ENCODE data around the gene PPP1R14C.

The PPP1R14C gene

GRCh38 chr6:150194195-150194594 lies 51.4 kb downstream of the PPP1R14C start:
- DNase-seq (ENCODE audit: low read depth, low spot score): no peak

- DNase-seq (ENCODE audit: low read depth, low spot score): no peak
Observed at GRCh38 chr6:150195996-150196417, 53.2 kb downstream of the PPP1R14C start.

- DNase-seq (ENCODE audit: low read depth, low spot score): no peak
Observed at GRCh38 chr6:150196942-150197745, 54.3 kb downstream of the PPP1R14C start.

- DNase-seq (ENCODE audit: low read depth, low spot score): no peak
Observed at GRCh38 chr6:150198532-150198931, 55.7 kb downstream of the PPP1R14C start.

- no peak for DNase-seq (ENCODE audit: low read depth, low spot score)
Observed at GRCh38 chr6:150199241-150199640, 56.4 kb downstream of the PPP1R14C start.

GRCh38 chr6:150200428-150201100 lies 57.7 kb downstream of the PPP1R14C start:
- no peak for DNase-seq (ENCODE audit: low read depth, low spot score)

- no peak for DNase-seq (ENCODE audit: low read depth, low spot score)
Observed at GRCh38 chr6:150201285-150201684, 58.4 kb downstream of the PPP1R14C start.

GRCh38 chr6:150201772-150202329 lies 59.0 kb downstream of the PPP1R14C start:
- no peak for DNase-seq (ENCODE audit: low read depth, low spot score)

- DNase-seq (ENCODE audit: low read depth, low spot score): no peak
Observed at GRCh38 chr6:150202404-150202803, 59.6 kb downstream of the PPP1R14C start.

GRCh38 chr6:150202934-150203333 lies 60.1 kb downstream of the PPP1R14C start:
- DNase-seq (ENCODE audit: low read depth, low spot score): no peak

- no peak for DNase-seq (ENCODE audit: low read depth, low spot score)
Observed at GRCh38 chr6:150203378-150203777, 60.5 kb downstream of the PPP1R14C start.

GRCh38 chr6:150203871-150204545 lies 61.2 kb downstream of the PPP1R14C start:
- no peak for DNase-seq (ENCODE audit: low read depth, low spot score)

GRCh38 chr6:150204705-150205472 lies 62.0 kb downstream of the PPP1R14C start:
- no peak for DNase-seq (ENCODE audit: low read depth, low spot score)

GRCh38 chr6:150207931-150208570 lies 65.2 kb downstream of the PPP1R14C start:
- no peak for DNase-seq (ENCODE audit: low read depth, low spot score)

- no peak for DNase-seq (ENCODE audit: low read depth, low spot score)
Observed at GRCh38 chr6:150208611-150209352, 65.9 kb downstream of the PPP1R14C start.

GRCh38 chr6:150209415-150209814 lies 66.6 kb downstream of the PPP1R14C start:
- no peak for DNase-seq (ENCODE audit: low read depth, low spot score)

- DNase-seq (ENCODE audit: low read depth, low spot score): no peak
Observed at GRCh38 chr6:150211700-150212511, 69.1 kb downstream of the PPP1R14C start.

- no peak for DNase-seq (ENCODE audit: low read depth, low spot score)
Observed at GRCh38 chr6:150212778-150213177, 69.9 kb downstream of the PPP1R14C start.

- no peak for DNase-seq (ENCODE audit: low read depth, low spot score)
Observed at GRCh38 chr6:150213301-150213700, 70.5 kb downstream of the PPP1R14C start.

Data from iPS DF 19.7 (cell line).